Panc1 (cell line): Measurements from ENCODE around the gene TBXT. TPM values are rescaled to one million over a fixed set of nuclear protein-coding genes. Genes with fewer than 3 reads are reported as not detected.

Source experiments
- ATAC-seq: fragments of 200-7000 bp; cut with Tn5 transposase; 2 replicates; pipeline ENCODE4 v1.9.1; 2020; ENCODE audit warnings: mild to moderate bottlenecking, moderate library complexity
- BruUV-seq: library from RNA; stranded (reverse); fragments of 400-500 nt; replicated peaks from 2 replicates; lab custom pipeline; 2021; lab: Mats Ljungman, UMichigan
- CTCF ChIA-PET: fragments of 300-600 bp; sonication (Branson Sonifier 250); formaldehyde crosslinking; loops from one replicate; lab custom pipeline; 2022; ENCODE audit warnings: antibody characterized with exemption; lab: Charles Lee
- POLR2A ChIA-PET: fragments of 300-600 bp; sonication (Branson Sonifier 250); formaldehyde crosslinking; loops from one replicate; lab custom pipeline; 2022; ENCODE audit warnings: antibody characterized with exemption; lab: Charles Lee
- DNase-seq: peaks from one replicate; pipeline ENCODE4 v3.0.0-alpha.2; 2010; ENCODE audit warnings: low read depth, low spot score
- H3K27ac ChIP-seq: 2 replicates; pipeline ENCODE4 v1.5.1; 2011; ENCODE audit warnings: mild to moderate bottlenecking, low read length, inconsistent platforms
- H3K27me3 ChIP-seq: fragments of 200-500 bp; sonication (Bioruptor generic); 2 replicates; pipeline ENCODE4 v1.6.0; 2014; ENCODE audit warnings: low read length, inconsistent platforms; ENCODE audit not compliant: control insufficient read depth, insufficient read depth
- H3K36me3 ChIP-seq: fragments of 200-500 bp; sonication (Bioruptor generic); 2 replicates; pipeline ENCODE4 v1.5.1; 2014; ENCODE audit warnings: inconsistent platforms, mild to moderate bottlenecking, low read length, moderate library complexity; ENCODE audit not compliant: control insufficient read depth, insufficient read depth
- H3K4me1 ChIP-seq: 2 replicates; pipeline ENCODE4 v1.5.1; 2011; ENCODE audit warnings: inconsistent platforms, mild to moderate bottlenecking, low read length, moderate library complexity; ENCODE audit not compliant: control insufficient read depth, insufficient read depth
- H3K4me3 ChIP-seq, 2 experiments: 2 replicates each; pipeline ENCODE4 v1.5.1; 2011 to 2012; ENCODE audit warnings: low read depth in 2 of 2, low read length in 2 of 2, mild to moderate bottlenecking in 2 of 2, inconsistent platforms in 1 of 2, moderate library complexity in 1 of 2
- H3K9me3 ChIP-seq: fragments of 200-500 bp; sonication (Bioruptor generic); 2 replicates; pipeline ENCODE4 v1.5.1; 2014; ENCODE audit warnings: low read depth, mild to moderate bottlenecking, inconsistent platforms, low read length, moderate library complexity; ENCODE audit not compliant: control insufficient read depth, insufficient read depth
- CTCF ChIP-seq: fragments of 450-650 bp; IDR thresholded peaks from 2 replicates; pipeline ENCODE4 v1.5.1; 2017; ENCODE audit warnings: mild to moderate bottlenecking
- REST ChIP-seq, 2 experiments: IDR thresholded peaks; 2 replicates each; pipeline ENCODE4 v1.6.1; 2011 to 2012; ENCODE audit warnings: low read depth in 2 of 2, control low read depth in 1 of 2, low read length in 1 of 2, mild to moderate bottlenecking in 1 of 2, moderate library complexity in 1 of 2; ENCODE audit not compliant: insufficient read depth in 1 of 2
- TCF7L2 ChIP-seq: IDR thresholded peaks from 2 replicates; pipeline ENCODE4 v1.6.1; 2011; ENCODE audit warnings: mild to moderate bottlenecking, low read depth, low read length, inconsistent platforms
- in situ Hi-C: cut with HindIII; loops from 2 replicates; pipeline ENCODE4 v1.10.0; 2016; ENCODE audit warnings: low sequenced_read_pairs, low pct_unique_long_range_greater_than_20kb
- intact Hi-C: fragments of 100-400 bp; cut with micrococcal nuclease; formaldehyde crosslinking; loops from one replicate; pipeline ENCODE4 v1.10.0; 2022; ENCODE audit not compliant: unreplicated experiment
- total RNA-seq: library from RNA; stranded (reverse); gene quantifications from one replicate; pipeline ENCODE4 v1.2.1, GENCODE V29; 2021; ENCODE audit not compliant: unreplicated experiment

The TBXT gene
- total RNA-seq, 1 experiment from 2014 or later, result not detected

GRCh38 chr6:166157930-166158617, 9.6 kb downstream of the TBXT start:
- H3K4me3 ChIP-seq, result no peak overlapping the region
- DNase-seq (no peak), ATAC-seq (no peak)
- BruUV-seq, result no TSS peak
- no peaks in the 10 kb centered on the region for H3K4me1 ChIP-seq
- H3K27ac ChIP-seq, result no peak overlapping the region
- TF ChIP-seq TCF7L2, result no peak
- no peaks in the 10 kb centered on the region for H3K36me3 ChIP-seq
- in situ Hi-C loops, result no loop called here
- no peaks in the 10 kb centered on the region for H3K9me3 ChIP-seq
- POLR2A ChIA-PET, result no interaction called here
- CTCF ChIA-PET, result interaction anchor here (1.3 kb wide), 1 partner anchor 243 kb away, joined by 5 read pairs; no protein-coding TSS in a partner anchor
- intact Hi-C loops, result loop anchor here (5.0 kb wide), 1 partner anchor 244 kb away; no protein-coding TSS in a partner anchor
- H3K27me3 ChIP-seq, result peaks cover 2% of the 10 kb centered on the region

GRCh38 chr6:166156942-166157341, 10.7 kb downstream of the TBXT start:
- no TSS peak for BruUV-seq

More at GRCh38 chr6:166156942-166157341, 10.7 kb downstream of the TBXT start:
- peak; percentile 78 for ATAC-seq
- intact Hi-C loops, result loop anchor here (5.0 kb wide), 1 partner anchor 245 kb away; no protein-coding TSS in a partner anchor
- H3K9me3 ChIP-seq, result no peaks in the 10 kb centered on the region
- no peaks in the 10 kb centered on the region for H3K4me1 ChIP-seq
- in situ Hi-C loops, result no loop called here
- TF ChIP-seq REST (IDR thresholded peaks at IDR 0.05; ENCODE audit: insufficient read depth in 1 of 2, low read depth in 2 of 2, low read length in 1 of 2) (no peak), CTCF (peak; percentile 67)
- H3K27ac ChIP-seq, result no peak overlapping the region
- CTCF ChIA-PET, result interaction anchor here (1.3 kb wide), 1 partner anchor 244 kb away, joined by 5 read pairs; no protein-coding TSS in a partner anchor
- H3K4me3 ChIP-seq, result no peak overlapping the region
- H3K36me3 ChIP-seq, result no peaks in the 10 kb centered on the region
- peaks cover 2% of the 10 kb centered on the region for H3K27me3 ChIP-seq
- DNase-seq, result no peak
- POLR2A ChIA-PET, result no interaction called here
